CD14-positive monocyte (primary cell): ENCODE data around the gene STK33. TPM values are rescaled to one million over a fixed set of nuclear protein-coding genes. Genes with fewer than 3 reads are reported as not detected.

Source experiments
- DNase-seq, 3 donors: peaks; one replicate each; pipeline ENCODE4 v3.0.0-alpha.2; 2011 to 2022
- H2AFZ ChIP-seq: 2 replicates; pipeline ENCODE4 v1.6.0; 2012; ENCODE audit warnings: mild to moderate bottlenecking, low read depth, low read length, inconsistent platforms; ENCODE audit not compliant: insufficient read depth, poor library complexity, severe bottlenecking
- H3K27ac ChIP-seq, 2 donors: 1 replicate in 1 of 2; 2 replicates in 1 of 2; pipeline ENCODE4 v1.5.1; 2012 to 2013; ENCODE audit warnings: low read length in 2 of 2, control low read depth in 1 of 2, inconsistent platforms in 1 of 2, low read depth in 1 of 2, mild to moderate bottlenecking in 1 of 2
- H3K27me3 ChIP-seq, 2 donors: one replicate each; pipeline versions ENCODE4 v1.6.0 to v1.6.1; 2011 to 2013; ENCODE audit warnings: low read length in 2 of 2; ENCODE audit not compliant: control insufficient read depth in 2 of 2, insufficient read depth in 2 of 2
- H3K36me3 ChIP-seq, 2 donors: replicated peaks in 1 of 2; 1 replicate in 1 of 2; 2 replicates in 1 of 2; pipeline versions ENCODE4 v1.5.1 to v1.6.1; 2012 to 2013; ENCODE audit warnings: low read length in 2 of 2, control low read depth in 1 of 2, inconsistent platforms in 1 of 2, mild to moderate bottlenecking in 1 of 2; ENCODE audit not compliant: insufficient read depth in 2 of 2, control insufficient read depth in 1 of 2
- H3K4me1 ChIP-seq, 2 donors: 1 replicate in 1 of 2; 2 replicates in 1 of 2; pipeline versions ENCODE4 v1.5.1 to v1.6.1; 2012 to 2013; ENCODE audit warnings: low read length in 2 of 2, control low read depth in 1 of 2, inconsistent platforms in 1 of 2, mild to moderate bottlenecking in 1 of 2, moderate library complexity in 1 of 2; ENCODE audit not compliant: insufficient read depth in 2 of 2, control insufficient read depth in 1 of 2
- H3K4me2 ChIP-seq: replicated peaks from 2 replicates; pipeline ENCODE3; 2012; ENCODE audit warnings: low read length, moderate library complexity, mild to moderate bottlenecking; ENCODE audit not compliant: poor library complexity, severe bottlenecking; ENCODE audit errors: extremely low read depth
- H3K4me3 ChIP-seq, 3 experiments: fragments of 200-600 bp in 1 of 3; sonication (generic) in 1 of 3; replicated peaks in 1 of 3; 1 replicate in 2 of 3; 2 replicates in 1 of 3; pipeline ENCODE4 v1.5.1; 2011 to 2013; ENCODE audit warnings: low read length in 3 of 3, mild to moderate bottlenecking in 3 of 3, control low read depth in 2 of 3, low read depth in 2 of 3, inconsistent platforms in 1 of 3, moderate library complexity in 1 of 3
- H3K79me2 ChIP-seq: 2 replicates; pipeline ENCODE4 v1.6.0; 2012; ENCODE audit warnings: mild to moderate bottlenecking, control low read depth, inconsistent platforms, low read length, moderate library complexity; ENCODE audit not compliant: insufficient read depth
- H3K9ac ChIP-seq: 2 replicates; pipeline ENCODE4 v1.6.0; 2017; ENCODE audit warnings: low read length, mild to moderate bottlenecking; ENCODE audit not compliant: insufficient read depth, poor library complexity, severe bottlenecking
- H3K9me3 ChIP-seq, 2 donors: replicated peaks in 1 of 2; 1 replicate in 1 of 2; 2 replicates in 1 of 2; pipeline versions ENCODE4 v1.5.1 to v1.6.1; 2012 to 2013; ENCODE audit warnings: low read length in 2 of 2, control low read depth in 1 of 2; ENCODE audit not compliant: control insufficient read depth in 1 of 2, insufficient read depth in 1 of 2
- H4K20me1 ChIP-seq: 2 replicates; pipeline ENCODE4 v1.6.0; 2012; ENCODE audit warnings: mild to moderate bottlenecking, low read length, control low read depth, moderate library complexity; ENCODE audit not compliant: insufficient read depth
- H3K27ac Mint-ChIP-seq, 7 donors: one replicate each; pipeline ENCODE4 v1.8.0; 2020; ENCODE audit warnings: mild to moderate bottlenecking in 7 of 7, mixed read lengths in 7 of 7, moderate library complexity in 6 of 7, inconsistent platforms in 2 of 7
- H3K27me3 Mint-ChIP-seq, 3 donors: one replicate each; pipeline ENCODE4 v1.8.0; 2021 to 2022; ENCODE audit warnings: low read depth in 3 of 3, mild to moderate bottlenecking in 3 of 3, mixed read lengths in 3 of 3, moderate library complexity in 3 of 3, inconsistent platforms in 1 of 3
- H3K36me3 Mint-ChIP-seq, 2 donors: one replicate each; pipeline ENCODE4 v1.8.0; 2020; ENCODE audit warnings: mixed read lengths in 2 of 2, inconsistent platforms in 1 of 2, mild to moderate bottlenecking in 1 of 2
- H3K4me1 Mint-ChIP-seq: one replicate; pipeline ENCODE4 v1.8.0; 2020; ENCODE audit warnings: mild to moderate bottlenecking, mixed read lengths
- H3K4me3 Mint-ChIP-seq, 2 donors: one replicate each; pipeline ENCODE4 v1.8.0; 2020; ENCODE audit warnings: mild to moderate bottlenecking in 2 of 2, mixed read lengths in 2 of 2, moderate library complexity in 1 of 2
- H3K9me3 Mint-ChIP-seq, 7 donors: one replicate each; pipeline ENCODE4 v1.8.0; 2020 to 2022; ENCODE audit warnings: mixed read lengths in 7 of 7, mild to moderate bottlenecking in 6 of 7, moderate library complexity in 6 of 7, inconsistent platforms in 2 of 7
- CTCF ChIP-seq: fragments of 200-600 bp; IDR thresholded peaks from one replicate; pipeline ENCODE4 v1.8.0; 2022; ENCODE audit warnings: antibody characterized with exemption, mild to moderate bottlenecking
- WGBS: methylation state at CpG from one replicate; pipeline ENCODE4 v1.1.5; 2013; ENCODE audit warnings: missing lambda C conversion rate; ENCODE audit not compliant: insufficient coverage; 5-methylcytosine and 5-hydroxymethylcytosine counted together
- intact Hi-C, 2 donors: fragments of 100-400 bp; cut with micrococcal nuclease; formaldehyde crosslinking; loops; one replicate each; pipeline versions ENCODE4 v1.15.0 to v1.15.1; 2023
- polyA plus RNA-seq, 3 donors: library from polyadenylated mRNA; depleted of rRNA in 1 of 3; unstranded in 2 of 3; stranded (reverse) in 1 of 3; fragments of 300-500 nt in 2 of 3; fragments of >200 nt in 1 of 3; fragmentation: Illumina TruSeq in 2 of 3; gene quantifications; 1 replicate in 2 of 3; 2 replicates in 1 of 3; pipeline ENCODE4 v1.2.3, GENCODE V29; 2012 to 2021

STK33 gene
- polyA plus RNA-seq, 3 donors = not detected

- peaks cover 30 to 40% of the 10 kb centered on the region in 2 donors for H3K36me3 Mint-ChIP-seq
- Histone ChIP-seq H3K27me3 (no peaks in the 10 kb centered on the region), H3K79me2 (no peaks in the 10 kb centered on the region), H3K9ac (no peak overlapping the region), H2AFZ (no peak overlapping the region), H3K36me3 (peaks cover 36 to 50% of the 10 kb centered on the region in 2 donors), H4K20me1 (no peaks in the 10 kb centered on the region), H3K4me2 (no peak overlapping the region), H3K27ac (no peak overlapping the region), H3K4me3 (no peak overlapping the region), H3K9me3 (no peaks in the 10 kb centered on the region), H3K4me1 (no peaks in the 10 kb centered on the region)
- no peak overlapping the region for H3K4me3 Mint-ChIP-seq
- 100% methylated on average over 1 of the region's 4 CpGs for WGBS
- no peak overlapping the region for H3K27ac Mint-ChIP-seq
- intact Hi-C loops = no loop called here
- peaks cover 5% of the 10 kb centered on the region for H3K4me1 Mint-ChIP-seq
- H3K9me3 Mint-ChIP-seq = no peaks in the 10 kb centered on the region
- H3K27me3 Mint-ChIP-seq = peaks cover 0 to 2% (median 1%) of the 10 kb centered on the region in 3 donors
- no peak for TF ChIP-seq CTCF
- DNase-seq = no peak
Measured at GRCh38 chr11:8615291-8616032, 21.4 kb upstream of the STK33 start.

- no peak overlapping the region for H3K4me3 ChIP-seq
- no peak overlapping the region for H3K4me2 ChIP-seq
- Mint-ChIP-seq H3K4me1 (peaks cover 5% of the 10 kb centered on the region), H3K4me3 (no peak overlapping the region), H3K36me3 (peaks cover 26 to 35% of the 10 kb centered on the region in 2 donors), H3K27ac (peak overlapping the region in 1 of 7 donors; percentile 47), H3K27me3 (peaks cover 0 to 3% (median 1%) of the 10 kb centered on the region in 3 donors), H3K9me3 (no peaks in the 10 kb centered on the region)
- no peak overlapping the region for H3K27ac ChIP-seq
- no peaks in the 10 kb centered on the region for H4K20me1 ChIP-seq
- no peak overlapping the region for H3K9ac ChIP-seq
- no peak overlapping the region for H2AFZ ChIP-seq
- TF ChIP-seq CTCF = no peak
- 97% methylated on average over 4 of the region's 4 CpGs for WGBS
- H3K9me3 ChIP-seq = no peaks in the 10 kb centered on the region
- peaks cover 29 to 40% of the 10 kb centered on the region in 2 donors for H3K36me3 ChIP-seq
- H3K4me1 ChIP-seq = no peaks in the 10 kb centered on the region
- H3K27me3 ChIP-seq = no peaks in the 10 kb centered on the region
- intact Hi-C loops = no loop called here
- no peak for DNase-seq
- no peaks in the 10 kb centered on the region for H3K79me2 ChIP-seq
Measured at GRCh38 chr11:8614497-8614896, 20.5 kb upstream of the STK33 start.
